Iris pigment epithelial cell (primary cell): ENCODE data around the gene PEX5.
"Not testable (repeated sequence)": the region's sequence is repeated elsewhere in the genome, so short reads cannot be mapped to it uniquely, and the experiment has no call there.

Source experiments
- DNase-seq: peaks from one replicate; pipeline ENCODE4 v3.0.0-alpha.2; 2011; ENCODE audit warnings: low read depth

The PEX5 gene

DNA sequence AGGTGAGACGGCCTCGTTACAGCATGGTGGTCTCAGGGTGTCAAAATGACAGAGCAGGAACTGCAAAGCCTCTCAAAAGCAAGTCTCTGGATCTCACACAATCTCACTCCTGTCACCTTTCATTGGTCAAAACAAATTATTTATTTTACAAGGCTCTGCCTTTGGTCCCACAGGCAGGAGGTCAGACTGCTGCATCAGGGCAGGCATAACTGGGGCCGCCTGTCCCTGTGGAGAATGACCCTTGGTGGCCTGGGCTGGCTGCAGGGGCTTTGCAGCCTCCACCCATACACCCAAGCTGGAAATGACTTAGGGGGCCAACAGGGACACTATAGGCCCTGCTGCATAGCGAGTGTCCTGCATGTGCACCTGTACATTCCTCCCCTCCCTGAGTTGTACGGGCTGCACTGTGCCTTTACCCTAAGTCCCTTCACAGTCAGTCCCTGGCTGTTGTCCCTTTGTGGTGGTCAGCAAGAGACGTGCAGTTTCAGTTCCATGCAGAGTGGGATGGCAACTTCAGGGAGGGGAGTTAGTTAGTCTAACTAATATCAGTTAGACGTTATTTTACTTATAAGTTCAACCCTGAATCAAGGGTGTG lies 28.1 kb downstream of the PEX5 start:
- DNase-seq: no peak

DNA sequence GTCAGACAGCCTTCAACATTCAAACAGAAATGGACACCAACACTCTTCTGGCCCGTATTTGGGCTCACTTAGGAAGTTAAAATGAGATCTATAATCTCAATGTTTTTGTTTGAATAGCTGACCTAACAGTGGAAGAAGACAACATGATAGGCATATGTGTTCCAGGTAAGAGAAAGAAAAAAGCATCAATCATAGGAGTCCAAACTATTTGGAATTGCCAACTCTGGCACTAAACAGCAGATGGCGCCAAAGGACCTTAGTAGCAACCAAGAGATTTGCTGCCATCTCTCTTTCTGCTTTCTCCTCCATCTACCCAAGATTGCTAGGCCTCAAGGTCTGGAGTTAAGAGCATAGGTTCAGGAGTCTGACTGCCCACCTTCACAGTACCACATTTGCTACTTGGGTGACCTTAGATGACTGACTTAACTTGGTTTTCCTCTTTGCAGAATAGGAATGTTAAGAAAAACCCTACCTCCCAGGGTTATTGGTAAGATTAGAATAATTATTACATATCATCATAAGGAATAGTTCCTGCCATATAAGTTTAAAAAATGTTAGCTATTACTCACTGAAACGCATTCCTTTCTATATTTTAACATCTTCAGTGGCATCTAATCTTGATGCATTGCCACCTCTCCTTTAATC lies 30.2 kb downstream of the PEX5 start:
- DNase-seq: peak; percentile 75

DNA sequence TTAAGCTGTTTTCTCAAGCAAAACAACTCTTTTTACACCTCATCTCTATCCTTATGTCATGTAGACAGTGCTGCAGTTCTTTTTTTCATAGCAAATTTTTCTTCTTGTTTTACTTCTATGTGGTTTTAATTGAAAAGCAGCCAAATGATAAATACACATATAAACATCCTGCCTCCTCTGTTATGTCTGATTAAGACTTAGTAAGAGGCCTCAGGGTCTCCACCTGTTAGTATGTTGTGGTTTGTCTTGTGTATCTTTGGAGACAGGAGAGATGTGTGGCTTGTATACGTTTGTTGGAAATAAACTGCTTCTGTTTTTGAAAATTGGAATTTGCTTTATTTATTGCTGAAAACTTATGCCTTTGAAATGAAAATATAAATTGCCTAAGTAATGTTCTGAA lies 32.0 kb downstream of the PEX5 start:
- DNase-seq: no peak

DNA sequence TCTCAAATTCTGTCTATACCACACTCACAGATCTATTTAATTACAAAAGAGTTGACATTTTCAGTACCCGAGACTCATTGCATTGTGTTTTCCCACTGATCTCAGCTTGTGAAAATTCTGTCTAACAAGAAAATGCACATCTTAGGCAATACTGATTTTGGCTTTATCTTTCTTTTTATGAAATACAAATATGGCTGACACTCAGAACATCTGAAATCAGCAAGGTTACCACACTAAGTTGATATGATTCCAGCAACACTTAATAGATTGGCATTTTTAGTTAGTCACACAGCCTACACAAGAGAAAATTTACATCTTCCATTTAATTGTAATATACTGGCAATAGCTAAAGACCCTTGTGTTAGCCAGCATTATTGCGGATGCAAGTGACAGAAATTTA lies 40.3 kb downstream of the PEX5 start:
- DNase-seq: no peak

DNA sequence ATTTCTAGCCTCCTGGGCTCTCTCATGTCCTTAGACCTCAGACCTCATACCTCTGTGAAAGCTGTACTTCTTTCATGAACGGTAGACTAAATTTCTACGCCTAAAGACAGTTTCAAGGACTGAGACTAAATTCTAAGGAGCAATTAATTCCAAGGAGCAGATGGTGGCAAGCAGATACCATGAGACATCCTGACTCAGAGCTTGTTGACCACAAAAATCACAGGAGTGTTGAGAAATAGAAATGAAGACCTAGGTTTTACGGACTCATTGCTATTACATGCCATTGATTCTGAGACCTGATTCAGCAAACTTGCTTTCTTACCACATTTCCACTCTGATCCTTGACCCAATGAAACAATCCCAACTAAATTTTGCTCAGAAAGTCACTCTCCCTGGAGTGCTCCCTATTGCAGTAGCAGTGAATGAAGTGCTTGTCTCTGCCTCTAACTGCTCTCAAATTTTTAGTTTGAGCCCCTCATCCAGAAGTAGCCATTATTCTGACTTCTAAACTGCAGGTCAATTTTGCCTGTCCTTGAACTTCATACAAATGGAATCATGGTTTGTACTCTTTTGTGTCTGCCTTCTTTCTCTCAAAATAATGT lies 52.0 kb downstream of the PEX5 start:
- peak; percentile 64 for DNase-seq

DNA sequence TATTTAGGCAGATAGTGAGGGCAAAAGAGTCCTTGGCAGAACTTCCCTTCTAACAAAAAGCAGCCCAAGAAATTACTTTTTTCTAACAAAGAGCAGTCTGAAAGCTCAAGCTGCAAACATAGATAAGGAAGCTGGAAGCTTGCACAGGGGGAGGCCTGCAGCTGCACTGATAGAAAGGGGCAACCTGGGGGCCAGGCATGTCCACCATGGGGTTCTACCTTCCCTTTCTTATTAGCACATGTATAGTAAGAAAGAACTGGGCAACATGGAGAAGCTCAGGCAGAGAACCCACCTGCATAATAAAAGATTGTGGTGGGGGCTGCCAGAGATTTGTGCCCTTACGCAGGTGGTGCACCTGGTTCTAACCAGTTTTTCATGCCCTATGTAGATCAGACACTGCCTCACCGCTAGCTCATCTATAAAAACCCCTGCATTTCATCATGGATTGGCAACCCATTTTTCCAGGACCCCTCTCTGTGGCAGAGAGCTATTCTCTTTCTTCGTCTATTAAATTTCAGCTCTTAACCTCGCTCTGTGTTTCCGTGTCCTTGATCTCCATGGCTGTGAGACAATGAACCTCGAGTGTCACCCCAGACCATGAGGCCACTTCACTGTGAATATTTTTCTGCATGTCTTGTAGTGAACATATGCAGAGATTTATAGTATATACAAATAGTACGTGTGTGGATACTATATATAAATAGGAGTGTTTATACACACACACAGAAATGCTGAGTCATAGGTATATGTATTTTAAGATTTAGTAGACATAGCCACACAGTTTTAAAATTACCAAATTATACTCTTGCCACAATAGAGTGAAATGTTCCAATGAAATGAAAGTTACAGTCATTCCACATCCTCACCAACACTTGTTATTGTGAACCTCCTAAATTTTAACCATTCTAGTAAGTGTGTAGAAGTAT lies 53.0 kb downstream of the PEX5 start:
- DNase-seq: no peak

DNA sequence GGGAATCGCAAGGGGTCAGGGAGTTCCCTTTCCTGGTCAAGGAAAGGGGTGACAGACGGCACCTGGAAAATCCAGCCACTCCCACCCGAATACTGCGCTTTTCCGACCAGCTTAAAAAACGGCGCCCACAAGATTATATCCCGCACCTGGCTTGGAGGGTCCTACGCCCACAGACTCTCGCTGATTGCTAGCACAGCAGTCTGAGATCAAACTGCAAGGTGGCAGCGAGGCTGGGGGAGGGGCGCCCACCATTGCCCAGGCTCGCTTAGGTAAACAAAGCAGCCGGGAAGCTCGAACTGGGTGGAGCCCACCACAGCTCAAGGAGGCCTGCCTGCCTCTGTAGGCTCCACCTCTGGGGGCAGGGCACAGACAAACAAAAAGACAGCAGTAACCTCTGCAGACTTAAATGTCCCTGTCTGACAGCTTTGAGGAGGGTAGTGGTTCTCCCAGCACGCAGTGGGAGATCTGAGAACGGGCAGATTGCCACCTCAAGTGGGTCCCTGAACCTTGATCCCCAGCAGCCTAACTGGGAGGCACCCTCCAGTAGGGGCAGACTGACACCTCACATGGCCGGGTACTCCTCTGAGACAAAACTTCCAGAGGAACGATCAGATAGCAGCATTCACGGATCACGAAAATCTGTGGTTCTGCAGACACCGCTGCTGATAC lies 62.0 kb downstream of the PEX5 start:
- not testable (repeated sequence) for DNase-seq

DNA sequence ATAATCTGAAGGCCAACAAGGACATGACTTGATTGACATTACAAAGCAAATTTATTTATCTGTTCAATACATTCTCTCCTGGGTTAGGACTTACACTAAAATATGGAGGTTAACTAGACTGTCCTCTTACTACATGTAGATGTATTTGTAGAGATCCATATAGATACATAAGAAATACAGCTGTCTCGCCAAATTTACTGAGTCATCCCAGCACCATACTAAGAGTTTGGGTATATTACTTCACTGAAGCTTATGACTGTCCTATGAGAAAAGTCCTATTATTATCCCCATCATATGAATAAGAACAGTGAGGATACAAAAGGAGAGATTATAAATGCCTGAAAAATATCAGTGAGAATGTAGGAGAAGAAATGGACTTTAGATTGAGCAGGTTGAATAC lies 69.6 kb downstream of the PEX5 start:
- DNase-seq: no peak
